KOPT-K1 (cell line): ENCODE data around the gene SHISA3.

Experiments
- H3K27ac ChIP-seq: fragments of 200-600 bp; sonication (generic); 2 replicates; pipeline ENCODE4 v1.5.1; 2016; ENCODE audit warnings: antibody characterized with exemption, mild to moderate bottlenecking, low read depth, low read length; ENCODE audit not compliant: poor library complexity, severe bottlenecking
- H3K36me3 ChIP-seq: fragments of 200-600 bp; sonication (generic); 2 replicates; pipeline ENCODE4 v1.5.1; 2017; ENCODE audit warnings: antibody characterized with exemption, mild to moderate bottlenecking, low read length, moderate library complexity; ENCODE audit not compliant: insufficient read depth
- H3K9me3 ChIP-seq: fragments of 200-600 bp; sonication (generic); 2 replicates; pipeline ENCODE4 v1.5.1; 2017; ENCODE audit warnings: antibody characterized with exemption, low read length, mild to moderate bottlenecking; ENCODE audit not compliant: insufficient read depth, poor library complexity, severe bottlenecking

SHISA3 gene

DNA sequence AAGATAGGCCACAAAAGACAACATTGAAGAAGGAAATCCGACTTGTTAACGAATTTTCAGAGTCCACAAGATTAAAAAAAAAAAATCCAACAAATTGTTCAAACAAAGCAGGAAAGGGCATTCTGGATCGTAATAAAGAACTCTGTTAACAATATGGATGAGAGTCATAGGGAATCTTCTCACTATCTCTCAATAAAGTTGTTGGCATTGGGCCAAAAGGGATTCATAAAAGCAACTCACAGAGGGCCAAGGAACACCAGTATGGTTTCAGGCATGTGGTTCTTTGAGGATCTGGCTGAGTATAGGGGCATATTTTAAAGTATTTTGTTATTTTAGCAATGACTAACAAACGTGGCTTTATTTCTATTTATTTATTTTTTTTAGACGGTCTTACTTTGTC lies 49.5 kb downstream of the SHISA3 start:
- Histone ChIP-seq H3K36me3 (no peaks in the 10 kb centered on the region; the same call in 1 of the 2 replicates), H3K27ac (no peak overlapping the region), H3K9me3 (no peaks in the 10 kb centered on the region)
